H1 (cell line): ENCODE measurements around the gene TFAP2E. TPM values are rescaled to one million over a fixed set of nuclear protein-coding genes. Genes with fewer than 3 reads are reported as not detected.

Source experiments
- CTBP2 ChIP-seq: IDR thresholded peaks from 2 replicates; pipeline ENCODE4 v1.7.0; 2011; ENCODE audit warnings: borderline replicate concordance, mild to moderate bottlenecking, moderate library complexity, mixed read lengths, low read length; ENCODE audit not compliant: insufficient read depth, insufficient read length
- JUN ChIP-seq: IDR thresholded peaks from 2 replicates; pipeline ENCODE4 v1.6.1; 2011; ENCODE audit warnings: low read depth, mild to moderate bottlenecking, improper control_type of control experiment, low read length
- RFX5 ChIP-seq: IDR thresholded peaks from 2 replicates; pipeline ENCODE4 v1.6.1; 2011; ENCODE audit warnings: low read depth, low read length, improper control_type of control experiment, borderline replicate concordance
- SIX5 ChIP-seq: IDR thresholded peaks from 2 replicates; pipeline ENCODE4 v1.6.1; 2011; ENCODE audit warnings: mild to moderate bottlenecking, low read depth, low read length
- ZNF274 ChIP-seq: IDR thresholded peaks from 2 replicates; pipeline ENCODE4 v1.7.0; 2012; ENCODE audit warnings: low read length, borderline replicate concordance; ENCODE audit errors: extremely low read depth
- polyA plus RNA-seq, 7 experiments: library from polyadenylated mRNA; depleted of rRNA in 3 of 7; stranded (reverse) in 5 of 7; unstranded in 2 of 7; fragments of >200 nt in 5 of 7; fragments of 200-250 nt in 2 of 7; gene quantifications; 1 replicate in 5 of 7; 2 replicates in 1 of 7; 4 replicates in 1 of 7; pipeline versions ENCODE4 v1.2.1 to v1.2.3, GENCODE V29; 2011 to 2013; ENCODE audit warnings: missing spikeins in 2 of 7, mixed read lengths in 2 of 7
- total RNA-seq: library from RNA; stranded (reverse); fragmentation: NEBNext Ultra II Directional; extraction: Animal tissue kit (Norgen Biotek cat#: 25700); gene quantifications from 2 replicates; pipeline ENCODE4 v1.2.1, GENCODE V29; 2021
- TF ChIP-seq, protein P1 (sequence below): IDR thresholded peaks from 2 replicates; pipeline ENCODE4 v1.6.1; 2011; ENCODE audit warnings: low read length, improper control_type of control experiment

The TFAP2E gene
- total and polyA plus RNA-seq, 2 of the 8 experiments (the other 6 are each of a cell fraction or from before 2014, with no cell fraction given) = 0.24 to 0.50 TPM

- TF ChIP-seq, protein P1, sequence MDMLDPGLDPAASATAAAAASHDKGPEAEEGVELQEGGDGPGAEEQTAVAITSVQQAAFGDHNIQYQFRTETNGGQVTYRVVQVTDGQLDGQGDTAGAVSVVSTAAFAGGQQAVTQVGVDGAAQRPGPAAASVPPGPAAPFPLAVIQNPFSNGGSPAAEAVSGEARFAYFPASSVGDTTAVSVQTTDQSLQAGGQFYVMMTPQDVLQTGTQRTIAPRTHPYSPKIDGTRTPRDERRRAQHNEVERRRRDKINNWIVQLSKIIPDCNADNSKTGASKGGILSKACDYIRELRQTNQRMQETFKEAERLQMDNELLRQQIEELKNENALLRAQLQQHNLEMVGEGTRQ = no peak
- TF ChIP-seq JUN (no peak), SIX5 (no peak), CTBP2 (no peak), ZNF274 (no peak), RFX5 (no peak)
Observed at GRCh38 chr1:35569936-35570335, 3.2 kb upstream of the TFAP2E start (continued).
